ENCODE results near the gene HEATR5B. TPM values are rescaled to one million over a fixed set of nuclear protein-coding genes. Genes with fewer than 3 reads are reported as not detected.

The HEATR5B gene
- total and polyA plus RNA-seq, 2 of the 8 experiments (the other 6 are each of a cell fraction or from before 2014, with no cell fraction given), result 7.0 to 12.6 TPM

- H3K56ac ChIP-seq (replicated peaks; ENCODE audit: insufficient read length, low read depth, low read length), result no peak overlapping the region
- H2AFZ ChIP-seq (ENCODE audit: low read length), result no peak overlapping the region
- no peak overlapping the region for H3K9ac ChIP-seq (replicated peaks in 1 of 4; ENCODE audit: extremely low read depth in 1 of 4, low read depth in 3 of 4, low read length in 3 of 4)
- no peak overlapping the region for H3K23ac ChIP-seq (ENCODE audit: insufficient read length)
- no peak overlapping the region for H3K18ac ChIP-seq (ENCODE audit: extremely low read depth, low read length)
- H2BK20ac ChIP-seq (ENCODE audit: low read length), result no peak overlapping the region
- H3K79me2 ChIP-seq (ENCODE audit: control insufficient read depth in 1 of 2, insufficient read depth in 2 of 2, low read length in 2 of 2), result no peaks in the 10 kb centered on the region
- H4K8ac ChIP-seq (ENCODE audit: extremely low read depth, insufficient read depth, low read length), result no peak overlapping the region
- H3K36me3 ChIP-seq (ENCODE audit: control insufficient read depth in 2 of 4, insufficient read depth in 4 of 4, low read length in 3 of 4), result peaks cover 0 to 28% (median 13%) of the 10 kb centered on the region in 4 experiments; a peak in 5 of 8 replicates
- no peak overlapping the region for H2BK15ac ChIP-seq (ENCODE audit: low read length)
- DNase-seq (ENCODE audit: low read depth in 1 of 2, low spot score in 2 of 2) (no peak), FAIRE-seq (no peak)
- no peak overlapping the region for H4K5ac ChIP-seq (ENCODE audit: insufficient read length, low read depth, low read length)
- no peak overlapping the region for H2BK120ac ChIP-seq (replicated peaks; ENCODE audit: low read depth, low read length)
- no peak for TF ChIP-seq RAD21 (IDR thresholded peaks at IDR 0.05 in 1 of 2, conservative IDR thresholded peaks at IDR 0.05 in 1 of 2; ENCODE audit: low read depth in 2 of 2, low read length in 2 of 2)
- no peak for TF ChIP-seq ATF3 (IDR thresholded peaks at IDR 0.05; ENCODE audit: insufficient read depth, low read depth, low read length)
- no peak for TF ChIP-seq ATF2 (IDR thresholded peaks at IDR 0.05; ENCODE audit: low read length)
- no peak for TF ChIP-seq GABPA (IDR thresholded peaks at IDR 0.05; ENCODE audit: borderline replicate concordance, insufficient read depth, low read length)
- no peak for TF ChIP-seq MAX (IDR thresholded peaks at IDR 0.05)
- no peak for TF ChIP-seq POLR2AphosphoS5 (IDR thresholded peaks at IDR 0.05; ENCODE audit: low read depth, low read length)
- TF ChIP-seq RFX5 (IDR thresholded peaks at IDR 0.05; ENCODE audit: borderline replicate concordance, low read depth, low read length), result no peak
- TF ChIP-seq CREB1 (IDR thresholded peaks at IDR 0.05), result no peak
- H3K27ac ChIP-seq (ENCODE audit: low read depth, low read length), result no peak overlapping the region
- H3K79me1 ChIP-seq (ENCODE audit: low read depth, low read length), result no peaks in the 10 kb centered on the region
- WGBS, 2 experiments (ENCODE audit: extremely low coverage in 1 of 2, insufficient coverage in 1 of 2, insufficient read length in 1 of 2, insufficient replicate concordance in 2 of 2, low coverage in 1 of 2, low lambda C conversion rate in 2 of 2, missing lambda C conversion rate in 1 of 2), result 92% methylated on average over 2 of the region's 2 CpGs; no CpG with 5 or more reads in 1 of the 2 experiments
- H3K9me3 ChIP-seq (ENCODE audit: insufficient read depth in 2 of 2, low read depth in 1 of 2, low read length in 1 of 2), result no peaks in the 10 kb centered on the region
- no peak overlapping the region for H2BK12ac ChIP-seq (ENCODE audit: low read depth, low read length)
- no peak overlapping the region for H3K4me3 ChIP-seq (ENCODE audit: extremely low read depth in 1 of 4, insufficient read depth in 2 of 4, low read depth in 3 of 4, low read length in 4 of 4)
- CTCF ChIA-PET (ENCODE audit: partially characterized antibody), result interaction anchor here (0.6 kb wide), 1 partner anchor 366 kb away, joined by 3 read pairs; no protein-coding TSS in a partner anchor
- H3K4ac ChIP-seq (replicated peaks; ENCODE audit: insufficient read length, low read depth, low read length), result no peak overlapping the region
- no peaks in the 10 kb centered on the region for H3K23me2 ChIP-seq (ENCODE audit: low read depth, low read length)
- no peak overlapping the region for H4K91ac ChIP-seq (replicated peaks; ENCODE audit: insufficient read length, low read length)
- H2AK5ac ChIP-seq (ENCODE audit: low read depth, low read length), result no peak overlapping the region
- POLR2A ChIA-PET (ENCODE audit: partially characterized antibody), result no interaction called here
- no peaks in the 10 kb centered on the region for H4K20me1 ChIP-seq (replicated peaks in 1 of 2; ENCODE audit: control insufficient read depth in 1 of 2, insufficient read depth in 2 of 2, low read length in 2 of 2)
- no peak overlapping the region for H3K14ac ChIP-seq (ENCODE audit: insufficient read length)
- no peaks in the 10 kb centered on the region for H3K27me3 ChIP-seq (replicated peaks in 1 of 4; ENCODE audit: control insufficient read depth in 3 of 4, extremely low read depth in 1 of 4, insufficient read depth in 3 of 4, low read length in 3 of 4)
- peaks cover 0 to 6% (median 4%) of the 10 kb centered on the region in 4 experiments; a peak in 2 of 7 replicates for H3K4me1 ChIP-seq (replicated peaks in 1 of 4; ENCODE audit: control insufficient read depth in 3 of 4, insufficient read depth in 4 of 4, low read length in 3 of 4)
- no peak overlapping the region for H3K4me2 ChIP-seq (ENCODE audit: insufficient read depth in 1 of 2, low read depth in 2 of 2, low read length in 2 of 2)
- no peak overlapping the region for H2BK5ac ChIP-seq (ENCODE audit: low read depth, low read length)
Measured at GRCh38 chr2:37104178-37104577, 20.0 kb upstream of the HEATR5B start.

Measured in H1 (cell line).